ENCODE measurements around the gene ANKRD62. TPM values are rescaled to one million over a fixed set of nuclear protein-coding genes. Genes with fewer than 3 reads are reported as not detected.
"Not testable (repeated sequence)": the region's sequence is repeated elsewhere in the genome, so short reads cannot be mapped to it uniquely, and the experiment has no call there.

Gene ANKRD62
- total RNA-seq, 1 donor from 2014 or later: not detected

DNA sequence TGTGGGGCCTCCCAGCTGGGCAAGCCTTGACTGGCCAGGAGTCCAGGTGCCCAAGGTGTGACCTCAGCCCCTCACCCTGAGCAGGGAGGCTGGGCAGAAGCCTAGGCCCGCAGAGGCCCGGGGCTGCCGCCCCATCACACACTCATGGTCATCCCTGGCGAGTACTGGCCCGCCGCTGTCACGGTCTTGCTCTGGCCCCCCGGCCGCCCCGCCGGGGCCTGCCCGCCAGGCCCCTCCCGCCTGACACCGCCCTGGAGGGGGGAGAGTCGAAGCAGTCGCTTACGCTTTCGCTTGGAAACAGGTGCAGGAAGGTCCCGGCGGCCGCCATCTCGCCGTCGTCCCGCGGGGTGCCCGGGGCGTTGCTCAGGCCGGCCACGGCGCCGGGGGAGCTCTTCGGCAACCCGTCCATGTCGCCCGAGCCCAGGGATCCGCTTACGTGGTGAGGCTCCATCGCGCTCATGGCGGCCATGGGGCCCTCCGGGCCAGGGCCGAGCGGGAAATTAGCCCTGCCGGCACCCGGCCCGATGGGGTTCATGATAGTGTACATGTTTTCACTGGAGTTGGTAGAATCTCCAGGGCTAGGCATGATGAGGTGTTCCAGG lies 26.6 kb upstream of the ANKRD62 start:
- DNase-seq (ENCODE audit: low spot score): no peak
- no peaks in the 10 kb centered on the region for H3K36me3 Mint-ChIP-seq (ENCODE audit: low read depth)
- TF ChIP-seq, protein P1, sequence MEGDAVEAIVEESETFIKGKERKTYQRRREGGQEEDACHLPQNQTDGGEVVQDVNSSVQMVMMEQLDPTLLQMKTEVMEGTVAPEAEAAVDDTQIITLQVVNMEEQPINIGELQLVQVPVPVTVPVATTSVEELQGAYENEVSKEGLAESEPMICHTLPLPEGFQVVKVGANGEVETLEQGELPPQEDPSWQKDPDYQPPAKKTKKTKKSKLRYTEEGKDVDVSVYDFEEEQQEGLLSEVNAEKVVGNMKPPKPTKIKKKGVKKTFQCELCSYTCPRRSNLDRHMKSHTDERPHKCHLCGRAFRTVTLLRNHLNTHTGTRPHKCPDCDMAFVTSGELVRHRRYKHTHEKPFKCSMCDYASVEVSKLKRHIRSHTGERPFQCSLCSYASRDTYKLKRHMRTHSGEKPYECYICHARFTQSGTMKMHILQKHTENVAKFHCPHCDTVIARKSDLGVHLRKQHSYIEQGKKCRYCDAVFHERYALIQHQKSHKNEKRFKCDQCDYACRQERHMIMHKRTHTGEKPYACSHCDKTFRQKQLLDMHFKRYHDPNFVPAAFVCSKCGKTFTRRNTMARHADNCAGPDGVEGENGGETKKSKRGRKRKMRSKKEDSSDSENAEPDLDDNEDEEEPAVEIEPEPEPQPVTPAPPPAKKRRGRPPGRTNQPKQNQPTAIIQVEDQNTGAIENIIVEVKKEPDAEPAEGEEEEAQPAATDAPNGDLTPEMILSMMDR (IDR thresholded peaks at IDR 0.05): no peak

DNA sequence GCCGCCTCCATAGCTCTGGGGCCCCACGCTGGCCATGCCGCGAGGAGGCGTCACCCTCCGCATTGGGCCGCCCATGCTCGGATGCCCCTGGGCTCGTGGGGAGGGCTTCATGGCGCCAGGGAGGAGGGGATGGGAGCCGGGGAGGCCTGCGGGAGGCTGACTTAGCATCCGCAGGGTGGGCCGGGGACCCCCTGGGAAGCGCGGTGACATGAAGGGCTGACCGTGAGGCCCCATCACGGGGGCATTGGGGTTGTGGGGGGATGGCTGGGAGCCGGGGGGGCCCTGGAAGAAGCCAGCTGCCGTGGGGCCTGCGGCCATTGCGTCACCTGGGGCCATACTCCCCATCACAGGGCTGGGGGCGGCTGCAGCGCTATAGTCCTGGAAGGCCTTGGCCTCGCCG lies 26.0 kb upstream of the ANKRD62 start:
- Mint-ChIP-seq H3K4me3 (ENCODE audit: unreplicated experiment) (no peak overlapping the region), H3K36me3 (ENCODE audit: low read depth) (no peaks in the 10 kb centered on the region), H3K27ac (ENCODE audit: unreplicated experiment) (no peak overlapping the region), H3K9me3 (ENCODE audit: low read depth) (no peaks in the 10 kb centered on the region), H3K4me1 (ENCODE audit: low read depth) (no peaks in the 10 kb centered on the region), H3K27me3 (ENCODE audit: low read depth) (peaks cover 2% of the 10 kb centered on the region)
- no peak for DNase-seq (ENCODE audit: low spot score)
- TF ChIP-seq, protein P1 (IDR thresholded peaks at IDR 0.05): no peak

More for the DNA sequence above, 26.6 kb upstream of the ANKRD62 start:
- peaks cover 2% of the 10 kb centered on the region for H3K27me3 Mint-ChIP-seq (ENCODE audit: low read depth)
- no peaks in the 10 kb centered on the region for H3K4me1 Mint-ChIP-seq (ENCODE audit: low read depth)
- no peak overlapping the region for H3K4me3 Mint-ChIP-seq (ENCODE audit: unreplicated experiment)
- no peak overlapping the region for H3K27ac Mint-ChIP-seq (ENCODE audit: unreplicated experiment)
- no peaks in the 10 kb centered on the region for H3K9me3 Mint-ChIP-seq (ENCODE audit: low read depth)

DNA sequence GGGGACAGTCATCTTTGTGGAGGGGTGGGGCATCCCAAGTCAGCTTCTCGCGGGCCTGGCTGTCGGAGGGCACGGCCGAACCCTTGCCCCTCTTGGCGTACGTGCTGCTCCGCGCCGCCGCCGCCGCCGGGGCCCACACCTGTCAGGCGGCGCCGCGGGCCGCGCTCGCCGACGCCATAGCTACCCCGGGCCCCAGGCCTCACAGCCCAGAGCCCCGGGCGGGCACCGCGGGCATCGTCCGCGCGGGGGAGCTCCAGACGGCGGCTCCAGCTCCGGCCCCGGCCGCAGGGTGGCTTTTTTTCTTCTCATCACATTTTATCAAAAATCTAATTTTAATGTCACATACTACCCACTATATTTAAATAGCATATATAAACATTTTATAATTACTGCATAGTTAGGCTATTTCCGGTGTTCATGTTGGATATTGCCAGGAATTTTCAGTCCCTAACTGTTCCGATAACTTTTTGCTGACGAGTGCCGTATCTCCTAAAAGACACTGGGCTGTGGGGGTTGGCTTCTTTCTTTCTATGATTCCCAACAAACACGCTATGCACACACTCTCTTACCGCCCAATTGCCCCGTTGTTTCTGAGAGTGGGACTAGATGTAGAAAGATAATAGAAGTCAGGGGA lies 25.2 kb upstream of the ANKRD62 start:
- H3K9me3 Mint-ChIP-seq (ENCODE audit: low read depth); H3K36me3 Mint-ChIP-seq (ENCODE audit: low read depth); H3K4me3 Mint-ChIP-seq (ENCODE audit: unreplicated experiment): not testable (repeated sequence)

DNA sequence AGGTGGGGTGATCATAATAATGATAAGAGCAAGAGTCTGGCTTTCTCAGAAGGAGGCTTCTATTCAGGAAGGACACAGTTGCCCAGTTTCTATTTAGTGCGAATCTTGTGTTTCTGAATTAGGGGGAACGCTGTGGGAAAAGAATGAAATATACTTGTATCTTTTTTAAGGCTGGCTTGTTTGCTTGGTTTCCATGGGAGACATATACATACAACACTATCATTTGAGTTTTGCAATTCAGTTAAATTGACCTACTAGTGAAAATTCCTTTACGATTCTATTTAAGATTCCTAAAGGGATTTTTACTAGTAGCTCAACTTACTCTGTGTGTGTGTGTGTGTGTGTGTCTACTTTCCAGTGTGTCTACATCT lies 24.7 kb upstream of the ANKRD62 start:
- H3K27ac Mint-ChIP-seq (ENCODE audit: unreplicated experiment): no peak overlapping the region
- no peaks in the 10 kb centered on the region for H3K36me3 Mint-ChIP-seq (ENCODE audit: low read depth)
- no peak overlapping the region for H3K4me3 Mint-ChIP-seq (ENCODE audit: unreplicated experiment)
- H3K4me1 Mint-ChIP-seq (ENCODE audit: low read depth): no peaks in the 10 kb centered on the region
- DNase-seq (ENCODE audit: low spot score): no peak
- no peaks in the 10 kb centered on the region for H3K9me3 Mint-ChIP-seq (ENCODE audit: low read depth)
- peaks cover 2% of the 10 kb centered on the region for H3K27me3 Mint-ChIP-seq (ENCODE audit: low read depth)
- TF ChIP-seq, protein P1 (IDR thresholded peaks at IDR 0.05): no peak

More for the DNA sequence above, 25.2 kb upstream of the ANKRD62 start:
- DNase-seq (ENCODE audit: low spot score); H3K27ac Mint-ChIP-seq (ENCODE audit: unreplicated experiment); H3K27me3 Mint-ChIP-seq (ENCODE audit: low read depth); H3K4me1 Mint-ChIP-seq (ENCODE audit: low read depth): not testable (repeated sequence)

DNA sequence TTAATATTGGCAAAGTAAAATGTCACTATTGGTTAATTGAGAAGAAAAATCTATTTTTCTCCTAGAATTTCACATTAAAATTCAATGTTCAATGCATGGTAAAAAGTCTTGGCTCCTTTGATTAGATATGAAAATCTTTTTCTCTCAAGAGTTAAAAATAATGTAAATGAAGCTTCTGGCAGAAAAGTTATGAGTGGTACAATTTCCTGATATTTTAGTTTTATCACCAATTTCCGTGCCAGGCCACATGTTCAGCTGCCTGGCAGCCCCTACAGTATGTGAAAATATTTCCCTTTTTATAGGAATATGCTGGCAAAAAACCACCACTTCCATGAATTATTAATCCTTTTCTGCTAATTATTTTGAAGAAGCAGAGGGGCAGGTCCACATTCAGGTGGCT lies 22.6 kb upstream of the ANKRD62 start:
- not testable (repeated sequence) for H3K4me3 Mint-ChIP-seq (ENCODE audit: unreplicated experiment); H3K36me3 Mint-ChIP-seq (ENCODE audit: low read depth); H3K4me1 Mint-ChIP-seq (ENCODE audit: low read depth); DNase-seq (ENCODE audit: low spot score); H3K9me3 Mint-ChIP-seq (ENCODE audit: low read depth); H3K27ac Mint-ChIP-seq (ENCODE audit: unreplicated experiment); H3K27me3 Mint-ChIP-seq (ENCODE audit: low read depth)

DNA sequence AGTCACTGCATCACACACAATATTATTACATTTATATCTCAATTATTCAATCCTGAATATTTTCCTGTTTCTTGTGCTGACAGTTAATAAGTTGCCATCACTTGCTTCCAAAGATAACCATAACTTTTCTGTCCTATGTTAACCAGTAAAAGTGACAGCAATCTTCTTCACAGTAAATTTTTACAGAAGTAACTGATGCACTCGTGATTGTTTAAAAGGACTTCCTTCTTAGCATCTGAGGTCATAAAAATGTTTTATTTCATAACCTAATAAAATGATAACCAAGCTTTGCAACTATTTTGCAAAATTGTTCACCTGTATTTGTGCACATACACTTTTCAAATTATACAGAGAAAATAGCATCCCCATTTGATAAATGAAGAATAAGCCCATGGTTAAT lies 20.6 kb upstream of the ANKRD62 start:
- no peaks in the 10 kb centered on the region for H3K9me3 Mint-ChIP-seq (ENCODE audit: low read depth)
- H3K4me1 Mint-ChIP-seq (ENCODE audit: low read depth): peaks cover 4% of the 10 kb centered on the region
- no peak overlapping the region for H3K4me3 Mint-ChIP-seq (ENCODE audit: unreplicated experiment)
- DNase-seq (ENCODE audit: low spot score): no peak
- no peaks in the 10 kb centered on the region for H3K27me3 Mint-ChIP-seq (ENCODE audit: low read depth)
- no peaks in the 10 kb centered on the region for H3K36me3 Mint-ChIP-seq (ENCODE audit: low read depth)
- TF ChIP-seq, protein P1 (IDR thresholded peaks at IDR 0.05): no peak
- H3K27ac Mint-ChIP-seq (ENCODE audit: unreplicated experiment): no peak overlapping the region

All from chondrocyte (in vitro differentiated cells).